Measurements from ENCODE around the gene ADAMTS20.

- TF ChIP-seq SUZ12 (IDR thresholded peaks at IDR 0.05), result no peak
- TF ChIP-seq FOXK2 (IDR thresholded peaks at IDR 0.05), result no peak
- TF ChIP-seq, protein P1, sequence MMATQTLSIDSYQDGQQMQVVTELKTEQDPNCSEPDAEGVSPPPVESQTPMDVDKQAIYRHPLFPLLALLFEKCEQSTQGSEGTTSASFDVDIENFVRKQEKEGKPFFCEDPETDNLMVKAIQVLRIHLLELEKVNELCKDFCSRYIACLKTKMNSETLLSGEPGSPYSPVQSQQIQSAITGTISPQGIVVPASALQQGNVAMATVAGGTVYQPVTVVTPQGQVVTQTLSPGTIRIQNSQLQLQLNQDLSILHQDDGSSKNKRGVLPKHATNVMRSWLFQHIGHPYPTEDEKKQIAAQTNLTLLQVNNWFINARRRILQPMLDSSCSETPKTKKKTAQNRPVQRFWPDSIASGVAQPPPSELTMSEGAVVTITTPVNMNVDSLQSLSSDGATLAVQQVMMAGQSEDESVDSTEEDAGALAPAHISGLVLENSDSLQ (IDR thresholded peaks at IDR 0.05), result no peak
- no peak for TF ChIP-seq BHLHE40 (IDR thresholded peaks at IDR 0.05; ENCODE audit: borderline replicate concordance)
- no peak for TF ChIP-seq SP1 (IDR thresholded peaks at IDR 0.05)
- no peak for TF ChIP-seq ELF4 (IDR thresholded peaks at IDR 0.05)
Observed at GRCh38 chr12:43578782-43579181, 26.8 kb upstream of the ADAMTS20 start.
